ENCODE measurements around the gene FGF13.
A peak's percentile ranks its signal among the peaks of the same experiment; 100 is the strongest.

Gene FGF13

GRCh38 chrX:138711399-138712347 lies at the start of gene FGF13:
Gene FGF13, minus strand, starts transcription at chrX:138711717. Its CDS starts 714 bp downstream, at chrX:138711003.
- no peak within 1 kb of the TSS for H3K27ac ChIP-seq
- TF ChIP-seq CTCF (conservative IDR thresholded peaks at IDR 0.05), result no peak

GRCh38 chrX:138759217-138759943 lies 47.9 kb upstream of the FGF13 start:
- H3K27ac ChIP-seq, result no peak overlapping the region
- TF ChIP-seq CTCF (conservative IDR thresholded peaks at IDR 0.05), result no peak

- no peak overlapping the region for H3K27ac ChIP-seq
Observed at GRCh38 chrX:138756234-138756633, 44.7 kb upstream of the FGF13 start.

GRCh38 chrX:138754861-138755260 lies 43.3 kb upstream of the FGF13 start:
- no peak overlapping the region for H3K27ac ChIP-seq
- no peak for TF ChIP-seq CTCF (conservative IDR thresholded peaks at IDR 0.05)

More at GRCh38 chrX:138756234-138756633, 44.7 kb upstream of the FGF13 start:
- TF ChIP-seq CTCF (conservative IDR thresholded peaks at IDR 0.05), result peak; percentile 45

GRCh38 chrX:138748480-138748879 lies 37.0 kb upstream of the FGF13 start:
- peak; percentile 70 for TF ChIP-seq CTCF (conservative IDR thresholded peaks at IDR 0.05)
- no peak overlapping the region for H3K27ac ChIP-seq

GRCh38 chrX:138745196-138745595 lies 33.7 kb upstream of the FGF13 start:
- TF ChIP-seq CTCF (conservative IDR thresholded peaks at IDR 0.05), result peak; percentile 78
- no peak overlapping the region for H3K27ac ChIP-seq

GRCh38 chrX:138742217-138742616 lies 30.7 kb upstream of the FGF13 start:
- no peak overlapping the region for H3K27ac ChIP-seq
- TF ChIP-seq CTCF (conservative IDR thresholded peaks at IDR 0.05), result no peak
